Esophagus muscularis mucosa (tissue), 4 donors: ENCODE data around the gene PALMD. TPM values are rescaled to one million over a fixed set of nuclear protein-coding genes. Genes with fewer than 3 reads are reported as not detected.

ENCODE experiments used
- DNase-seq: peaks from one replicate; pipeline ENCODE4 v3.0.0-alpha.2; 2017; ENCODE audit errors: extremely low spot score
- H3K27ac ChIP-seq, 4 donors: fragments of 200-600 bp; sonication (generic); replicated peaks in 1 of 4; 1 replicate in 3 of 4; 2 replicates in 1 of 4; pipeline ENCODE4 v1.5.1; 2016 to 2019; ENCODE audit warnings: mild to moderate bottlenecking in 1 of 4
- H3K27me3 ChIP-seq, 4 donors: fragments of 200-600 bp; sonication (generic); one replicate each; pipeline versions ENCODE4 v1.5.1 to v1.6.0; 2016 to 2019
- H3K36me3 ChIP-seq, 4 donors: fragments of 200-600 bp; sonication (generic); one replicate each; pipeline ENCODE4 v1.5.1; 2016 to 2019
- H3K4me1 ChIP-seq, 4 donors: fragments of 200-600 bp; sonication (generic); one replicate each; pipeline ENCODE4 v1.5.1; 2016 to 2019
- H3K4me3 ChIP-seq, 4 donors: fragments of 200-600 bp; sonication (generic); 1 replicate in 2 of 4; 2 replicates in 2 of 4; pipeline ENCODE4 v1.5.1; 2016 to 2019; ENCODE audit warnings: mild to moderate bottlenecking in 4 of 4, moderate library complexity in 1 of 4
- H3K9me3 ChIP-seq, 4 donors: fragments of 200-600 bp; sonication (generic); 1 replicate in 3 of 4; 2 replicates in 1 of 4; pipeline ENCODE4 v1.5.1; 2016 to 2019
- CTCF ChIP-seq, 3 experiments: fragments of 200-600 bp in 2 of 3; fragments of 450-650 bp in 1 of 3; sonication (generic) in 2 of 3; IDR thresholded peaks; one replicate each; pipeline ENCODE4 v1.5.1; 2017 to 2019; ENCODE audit warnings: antibody characterized with exemption in 3 of 3, mild to moderate bottlenecking in 2 of 3, moderate library complexity in 1 of 3
- EP300 ChIP-seq: sonication (generic); formaldehyde crosslinking; IDR thresholded peaks from one replicate; pipeline ENCODE4 v1.6.1; 2017; ENCODE audit warnings: antibody characterized with exemption
- POLR2A ChIP-seq: fragments of 450-650 bp; IDR thresholded peaks from one replicate; pipeline ENCODE4 v1.6.1; 2017; ENCODE audit warnings: antibody characterized with exemption, moderate library complexity, mild to moderate bottlenecking, low read depth
- POLR2AphosphoS5 ChIP-seq, 2 donors: sonication (generic); formaldehyde crosslinking; IDR thresholded peaks; one replicate each; pipeline ENCODE4 v1.6.1; 2017; ENCODE audit warnings: antibody characterized with exemption in 2 of 2
- WGBS: methylation state at CpG from one replicate; pipeline ENCODE4 v1.1.5; 2018; 5-methylcytosine and 5-hydroxymethylcytosine counted together
- intact Hi-C: fragments of 100-400 bp; cut with DNase I; formaldehyde crosslinking; loops from one replicate; pipeline ENCODE4 v1.15.1; 2023
- total RNA-seq, 4 donors: library from RNA; depleted of rRNA; stranded (reverse); fragments of >200 nt; gene quantifications; one replicate each; pipeline versions ENCODE4 v1.1.0 to v1.2.1, GENCODE V29; 2016

Gene PALMD
- total RNA-seq, 4 donors from 2014 or later: 15.4 to 33.0 (median 27.5) TPM

DNA sequence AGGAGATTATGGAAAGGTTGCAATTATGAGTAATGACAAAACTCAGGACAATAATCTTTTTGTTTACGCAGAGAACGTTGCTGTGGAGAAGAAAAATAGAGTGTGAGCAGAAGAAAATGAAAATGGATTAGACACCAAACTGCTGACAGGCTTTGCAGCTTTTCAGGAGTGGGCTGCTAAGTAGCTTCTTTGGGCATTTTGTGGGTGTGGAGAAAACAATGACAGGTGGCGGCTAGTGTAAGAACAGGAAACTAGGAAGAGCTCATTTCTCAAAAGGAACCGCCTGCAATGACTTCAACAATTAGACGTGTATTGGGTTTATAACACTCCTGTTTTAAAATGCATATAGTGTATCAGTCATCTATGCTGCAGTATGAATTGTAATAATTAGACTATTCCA is 18.3 kb upstream of the PALMD start:
- H3K27ac ChIP-seq: no peak overlapping the region
- no peaks in the 10 kb centered on the region for H3K9me3 ChIP-seq
- 64% methylated on average over 5 of the region's 5 CpGs for WGBS
- no peak overlapping the region for H3K4me3 ChIP-seq
- H3K4me1 ChIP-seq: peaks cover 0 to 21% (median 18%) of the 10 kb centered on the region in 4 donors
- intact Hi-C loops: no loop called here
- no peak for DNase-seq
- H3K36me3 ChIP-seq: no peaks in the 10 kb centered on the region
- TF ChIP-seq CTCF (IDR thresholded peaks at IDR 0.05): no peak
- TF ChIP-seq POLR2A: no peak
- no peak for TF ChIP-seq EP300
- TF ChIP-seq POLR2AphosphoS5 (IDR thresholded peaks at IDR 0.05): no peak
- H3K27me3 ChIP-seq: no peaks in the 10 kb centered on the region

DNA sequence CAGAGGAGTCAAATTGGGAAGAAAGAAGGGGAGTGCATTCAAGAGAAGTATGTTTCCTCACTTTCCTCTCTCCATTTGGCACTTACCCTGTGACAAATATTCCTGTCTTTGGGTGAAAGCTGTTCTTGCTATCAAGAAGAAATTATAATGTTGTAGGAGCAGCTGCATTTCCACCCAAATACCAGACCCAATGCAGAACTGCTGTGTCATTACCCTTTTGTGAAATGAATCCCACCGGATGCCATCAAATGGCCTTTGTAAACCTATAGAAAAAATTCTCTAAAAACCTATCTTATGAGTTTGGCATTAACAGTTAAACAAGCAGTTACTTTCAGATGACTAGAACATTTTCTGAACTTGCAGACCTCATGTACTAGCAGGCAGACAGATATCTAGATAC is 16.7 kb upstream of the PALMD start:
- Histone ChIP-seq H3K27me3 (no peaks in the 10 kb centered on the region), H3K36me3 (no peaks in the 10 kb centered on the region), H3K4me3 (no peak overlapping the region), H3K27ac (no peak overlapping the region), H3K9me3 (no peaks in the 10 kb centered on the region), H3K4me1 (peaks cover 0 to 5% (median 5%) of the 10 kb centered on the region in 4 donors)
- no peak for DNase-seq
- 95% methylated on average over 1 of the region's 1 CpG for WGBS
- TF ChIP-seq EP300 (no peak), CTCF (IDR thresholded peaks at IDR 0.05) (no peak), POLR2A (no peak), POLR2AphosphoS5 (IDR thresholded peaks at IDR 0.05) (no peak)
- intact Hi-C loops: no loop called here

DNA sequence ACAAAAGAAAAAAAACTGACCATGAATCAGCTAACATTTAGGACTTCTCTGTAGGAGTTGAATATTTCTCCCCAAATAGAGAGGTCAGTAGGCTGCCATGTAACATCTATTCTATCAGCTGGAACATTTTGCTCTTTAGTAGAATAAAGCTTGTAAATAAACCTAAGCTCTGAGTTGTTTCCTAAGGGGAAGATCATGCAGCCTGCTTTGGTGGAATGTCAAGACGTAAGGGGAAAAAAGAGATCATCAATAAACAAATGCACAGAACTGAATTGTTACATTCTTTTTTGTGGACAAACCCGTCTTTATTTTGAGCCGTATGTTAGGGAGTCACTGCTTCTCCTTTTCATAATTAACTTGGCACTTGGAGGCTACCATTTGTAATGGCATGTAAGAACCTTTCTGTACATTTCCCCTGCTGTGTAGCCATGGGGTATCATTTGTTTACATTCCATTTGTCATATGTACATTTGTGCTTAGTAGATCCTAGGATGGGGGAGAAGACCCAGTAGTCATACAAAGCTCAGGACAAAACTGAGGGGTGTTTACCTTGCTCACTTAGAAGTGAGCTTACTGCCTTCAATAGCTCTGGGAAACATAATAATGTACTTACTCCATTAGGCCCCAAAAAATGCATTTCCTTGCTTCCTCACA is 10.8 kb upstream of the PALMD start:
- 95% methylated on average over 3 of the region's 3 CpGs for WGBS
- intact Hi-C loops: no loop called here

DNA sequence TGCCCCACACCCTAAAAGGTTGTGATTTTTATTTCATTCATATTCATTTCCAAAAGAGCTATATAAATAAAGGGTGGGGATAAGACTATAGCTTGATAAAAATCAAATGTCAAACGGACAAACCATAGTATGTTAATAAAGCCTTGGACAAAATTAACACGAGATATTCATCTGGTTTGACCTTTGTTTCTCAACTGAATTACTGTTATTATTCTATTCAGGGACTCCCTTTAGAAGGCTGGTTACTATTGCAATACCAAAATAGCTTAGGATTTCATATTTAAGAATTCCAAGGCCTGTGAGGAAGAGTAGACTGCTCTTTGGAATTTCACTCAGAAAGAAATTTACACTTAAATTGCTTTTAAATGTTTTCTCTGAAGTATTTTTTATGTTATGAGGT is 10.2 kb upstream of the PALMD start:
- Histone ChIP-seq H3K36me3 (no peaks in the 10 kb centered on the region), H3K4me3 (no peak overlapping the region), H3K27ac (no peak overlapping the region), H3K4me1 (peaks cover 0 to 12% (median 5%) of the 10 kb centered on the region in 4 donors), H3K9me3 (no peaks in the 10 kb centered on the region), H3K27me3 (no peaks in the 10 kb centered on the region)
- no peak for DNase-seq
- intact Hi-C loops: no loop called here
- TF ChIP-seq EP300 (no peak), POLR2AphosphoS5 (IDR thresholded peaks at IDR 0.05) (no peak), CTCF (IDR thresholded peaks at IDR 0.05) (no peak), POLR2A (no peak)
- 90% methylated on average over 2 of the region's 2 CpGs for WGBS

More for the DNA sequence above, 10.8 kb upstream of the PALMD start:
- Histone ChIP-seq H3K27me3 (no peaks in the 10 kb centered on the region), H3K27ac (no peak overlapping the region), H3K9me3 (no peaks in the 10 kb centered on the region), H3K4me3 (no peak overlapping the region), H3K4me1 (peaks cover 0 to 12% (median 5%) of the 10 kb centered on the region in 4 donors), H3K36me3 (no peaks in the 10 kb centered on the region)
- no peak for TF ChIP-seq POLR2AphosphoS5 (IDR thresholded peaks at IDR 0.05)
- no peak for TF ChIP-seq POLR2A
- TF ChIP-seq EP300: no peak
- no peak for TF ChIP-seq CTCF (IDR thresholded peaks at IDR 0.05)
- DNase-seq: no peak
